GM12878 (cell line): Measurements from ENCODE around the gene ROBO1. TPM values are rescaled to one million over a fixed set of nuclear protein-coding genes. Genes with fewer than 3 reads are reported as not detected.

Experiments used
- ATAC-seq: fragments of 200-7000 bp; cut with Tn5 transposase; 3 replicates; pipeline ENCODE4 v1.9.1; 2020; ENCODE audit warnings: mild to moderate bottlenecking, moderate library complexity
- BruUV-seq: library from RNA; stranded (reverse); fragments of 400-500 nt; replicated peaks from 2 replicates; lab custom pipeline; 2021; lab: Mats Ljungman, UMichigan
- CTCF ChIA-PET: fragments of 300-600 bp; sonication (Branson Sonifier 250); formaldehyde crosslinking; extraction: SDS; loops from one replicate; lab custom pipeline; 2021; ENCODE audit warnings: inconsistent platforms; lab: Yijun Ruan, JAX
- POLR2A ChIA-PET: fragments of 350-600 bp; formaldehyde crosslinking; extraction: SDS; loops from one replicate; lab custom pipeline; 2021; ENCODE audit warnings: inconsistent platforms; lab: Charles Lee
- RAD21 ChIA-PET: fragments of 300-600 bp; sonication (Branson Sonifier 250); formaldehyde crosslinking; loops from one replicate; lab custom pipeline; 2023; ENCODE audit warnings: antibody characterized with exemption; ENCODE audit not compliant: unreplicated experiment; lab: Charles Lee
- SMC1A ChIA-PET: fragments of 300-600 bp; sonication (Branson Sonifier 250); formaldehyde crosslinking; loops from one replicate; lab custom pipeline; 2023; ENCODE audit not compliant: unreplicated experiment, uncharacterized antibody; lab: Charles Lee
- DNase-seq: peaks from one replicate; pipeline ENCODE4 v3.0.0-alpha.2; 2011; ENCODE audit warnings: low read depth, low spot score
- FAIRE-seq: peaks from 3 replicates; lab custom pipeline; 2011; peaks lifted over from hg19 to GRCh38; lab: Jason Lieb, UNC
- H2AFZ ChIP-seq: 2 replicates; pipeline ENCODE4 v1.6.0; 2011; ENCODE audit warnings: low read depth, low read length, control low read depth; ENCODE audit not compliant: control insufficient read depth
- H3K27ac ChIP-seq: 2 replicates; pipeline ENCODE4 v1.5.1; 2011; ENCODE audit warnings: control low read depth; ENCODE audit not compliant: control insufficient read depth, insufficient read depth
- H3K27me3 ChIP-seq, 2 experiments: replicated peaks in 1 of 2; 2 replicates each; pipeline versions ENCODE4 v1.6.0 to v1.6.1; 2011; ENCODE audit warnings: low read length in 1 of 2; ENCODE audit not compliant: control insufficient read depth in 2 of 2, insufficient read depth in 2 of 2
- H3K36me3 ChIP-seq, 2 experiments: 2 replicates each; pipeline ENCODE4 v1.5.1; 2011; ENCODE audit warnings: low read length in 1 of 2; ENCODE audit not compliant: control insufficient read depth in 2 of 2, insufficient read depth in 2 of 2
- H3K4me1 ChIP-seq: 2 replicates; pipeline ENCODE4 v1.6.1; 2011; ENCODE audit warnings: mild to moderate bottlenecking, low read length, moderate library complexity, mixed read lengths; ENCODE audit not compliant: control insufficient read depth, insufficient read depth
- H3K4me2 ChIP-seq: 2 replicates; pipeline ENCODE4 v1.6.0; 2011; ENCODE audit warnings: control low read depth; ENCODE audit not compliant: control insufficient read depth, insufficient read depth
- H3K4me3 ChIP-seq: fragments of 200-600 bp; sonication (generic); 2 replicates; pipeline ENCODE4 v1.5.1; 2016
- H3K79me2 ChIP-seq: 2 replicates; pipeline ENCODE4 v1.6.0; 2011; ENCODE audit warnings: low read length; ENCODE audit not compliant: control insufficient read depth, insufficient read depth
- H3K9ac ChIP-seq: 2 replicates; pipeline ENCODE4 v1.8.0; 2011; ENCODE audit warnings: low read length, control low read depth, mixed read lengths; ENCODE audit not compliant: control insufficient read depth, insufficient read depth
- H3K9me3 ChIP-seq: replicated peaks from 3 replicates; pipeline ENCODE4 v1.5.1; 2011; ENCODE audit warnings: mild to moderate bottlenecking, low read length; ENCODE audit not compliant: control insufficient read depth, insufficient read depth
- H4K20me1 ChIP-seq: 2 replicates; pipeline ENCODE4 v1.6.0; 2011; ENCODE audit not compliant: control insufficient read depth, insufficient read depth
- ATF7 ChIP-seq: fragments of 450-650 bp; IDR thresholded peaks from 2 replicates; pipeline ENCODE4 v1.6.1; 2016; ENCODE audit warnings: low read depth, mild to moderate bottlenecking
- CBX5 ChIP-seq: sonication (generic); IDR thresholded peaks from 2 replicates; pipeline ENCODE4 v1.6.1; 2016; ENCODE audit warnings: low read depth, moderate library complexity, mild to moderate bottlenecking, inconsistent platforms
- CUX1 ChIP-seq: IDR thresholded peaks from 2 replicates; pipeline ENCODE4 v1.6.1; 2012; ENCODE audit warnings: improper control_type of control experiment, low read depth, low read length; ENCODE audit not compliant: insufficient replicate concordance
- HDGF ChIP-seq: fragments of 450-650 bp; IDR thresholded peaks from 2 replicates; pipeline ENCODE4 v1.6.1; 2016; ENCODE audit warnings: antibody characterized with exemption
- IKZF1 ChIP-seq: fragments of 450-650 bp; conservative IDR thresholded peaks from 2 replicates; pipeline ENCODE4 v1.6.1; 2017; ENCODE audit warnings: antibody characterized with exemption, mild to moderate bottlenecking
- MTA2 ChIP-seq: fragments of 450-650 bp; IDR thresholded peaks from 2 replicates; pipeline ENCODE4 v1.6.1; 2016; ENCODE audit warnings: low read depth, mild to moderate bottlenecking, moderate library complexity
- NFYA ChIP-seq: IDR thresholded peaks from 2 replicates; pipeline ENCODE4 v1.6.1; 2011; ENCODE audit warnings: low read depth, mild to moderate bottlenecking, low read length, improper control_type of control experiment, borderline replicate concordance
- NRF1 ChIP-seq: conservative IDR thresholded peaks from 2 replicates; pipeline ENCODE4 v1.6.1; 2011; ENCODE audit warnings: mild to moderate bottlenecking, low read depth, low read length, improper control_type of control experiment
- SRF ChIP-seq, 2 experiments: IDR thresholded peaks; 2 replicates each; pipeline ENCODE4 v1.6.1; 2011; ENCODE audit warnings: low read depth in 2 of 2, low read length in 2 of 2, mild to moderate bottlenecking in 1 of 2, moderate library complexity in 1 of 2
- ZBTB33 ChIP-seq: fragments of 450-650 bp; IDR thresholded peaks from 2 replicates; pipeline ENCODE4 v1.6.1; 2017; ENCODE audit warnings: mild to moderate bottlenecking
- ZNF24 ChIP-seq: fragments of 450-650 bp; IDR thresholded peaks from 2 replicates; pipeline ENCODE4 v1.6.1; 2017; ENCODE audit warnings: antibody characterized with exemption, mild to moderate bottlenecking
- ZNF384 ChIP-seq: IDR thresholded peaks from 2 replicates; pipeline ENCODE4 v1.6.1; 2012; ENCODE audit warnings: low read depth, mild to moderate bottlenecking, low read length, improper control_type of control experiment, borderline replicate concordance
- ZNF687 ChIP-seq: fragments of 450-650 bp; IDR thresholded peaks from 2 replicates; pipeline ENCODE4 v1.6.1; 2017; ENCODE audit warnings: mild to moderate bottlenecking, moderate library complexity
- WGBS: methylation state at CpG from one replicate; pipeline ENCODE4 v1.1.6; 2016; ENCODE audit warnings: low lambda C conversion rate; ENCODE audit not compliant: insufficient replicate concordance, insufficient coverage; ENCODE audit errors: missing lambda C conversion rate; 5-methylcytosine and 5-hydroxymethylcytosine counted together
- in situ Hi-C: fragments of 300-500 bp; cut with MboI; formaldehyde crosslinking; loops from 9 replicates; pipeline ENCODE4 v1.14.3; 2018; ENCODE audit warnings: mixed read lengths
- intact Hi-C: fragments of 100-400 bp; cut with micrococcal nuclease; formaldehyde crosslinking; loops from one replicate; pipeline ENCODE4 v1.14.2; 2022; ENCODE audit not compliant: unreplicated experiment
- polyA plus RNA-seq, 11 experiments: library from polyadenylated mRNA; depleted of rRNA in 4 of 11; unstranded in 6 of 11; stranded (reverse) in 5 of 11; fragments of >200 nt; fragmentation: Nextera tagmentation in 4 of 11; fragmentation: Illumina TruSeq in 1 of 11; extraction: Ambion mirVana in 4 of 11; extraction: Trizol in 1 of 11; gene quantifications; 1 replicate in 1 of 11; 2 replicates in 10 of 11; pipeline versions ENCODE4 v1.2.1 to v1.2.3, GENCODE V29; 2011 to 2016; ENCODE audit warnings: inconsistent platforms in 2 of 11, missing spikeins in 2 of 11, low read depth in 1 of 11
- total RNA-seq, 4 experiments: library from RNA; depleted of rRNA in 3 of 4; stranded (reverse); fragments of >200 nt in 3 of 4; fragmentation: Illumina TruSeq in 1 of 4; extraction: Trizol in 1 of 4; gene quantifications; 2 replicates each; pipeline versions ENCODE4 v1.2.1 to v1.2.3, GENCODE V29; 2013 to 2021

The ROBO1 gene
- total and polyA plus RNA-seq, 10 of the 15 experiments (the other 5 are each of a cell fraction or from before 2014, with no cell fraction given): 0.29 to 46.5 (median 1.2) TPM

- in situ Hi-C loops: no loop called here
- POLR2A ChIA-PET: interaction anchor here (1.0 kb wide), 1 partner anchor 31 kb away, joined by 3 read pairs; no protein-coding TSS in a partner anchor
- DNase-seq: no peak
- TF ChIP-seq SRF (IDR thresholded peaks at IDR 0.05; ENCODE audit: low read depth in 2 of 2, low read length in 2 of 2) (no peak), ZNF687 (peak; percentile 44; the same call in 1 of the 2 replicates), ZNF24 (no peak), ATF7 (no peak), ZBTB33 (no peak), MTA2 (no peak), NFYA (no peak), HDGF (no peak), CUX1 (no peak), CBX5 (no peak), NRF1 (no peak), ZNF384 (no peak), IKZF1 (no peak)
Observed at GRCh38 chr3:78707609-78708008, 1060.2 kb downstream of the ROBO1 start.

More at GRCh38 chr3:78707609-78708008, 1060.2 kb downstream of the ROBO1 start:
- Histone ChIP-seq H3K27ac (no peak overlapping the region), H3K79me2 (no peaks in the 10 kb centered on the region), H3K4me2 (no peak overlapping the region), H2AFZ (no peak overlapping the region), H3K9me3 (no peaks in the 10 kb centered on the region), H3K4me3 (no peak overlapping the region), H3K27me3 (no peaks in the 10 kb centered on the region), H3K4me1 (no peaks in the 10 kb centered on the region), H4K20me1 (no peaks in the 10 kb centered on the region), H3K36me3 (no peaks in the 10 kb centered on the region), H3K9ac (no peak overlapping the region)
- WGBS: 65% methylated on average over 2 of the region's 2 CpGs
- ChIA-PET SMC1A (interaction anchor here (0.5 to 1.8 kb wide), 10 partner anchors 9 to 47 kb away, joined by 3 to 11 read pairs (median 3); no protein-coding TSS in a partner anchor), CTCF (interaction anchor here (1.4 to 1.9 kb wide), 2 partner anchors 14 to 25 kb away, joined by 4 read pairs; no protein-coding TSS in a partner anchor), RAD21 (interaction anchor here (0.7 to 1.4 kb wide), 5 partner anchors 17 to 312 kb away, joined by 3 to 5 read pairs (median 4); no protein-coding TSS in a partner anchor)
- BruUV-seq: no TSS peak
- no peak for FAIRE-seq
- ATAC-seq: peak; percentile 62
- intact Hi-C loops: no loop called here
